ENCODE results near the gene CACNA1G.

Gene CACNA1G

DNA sequence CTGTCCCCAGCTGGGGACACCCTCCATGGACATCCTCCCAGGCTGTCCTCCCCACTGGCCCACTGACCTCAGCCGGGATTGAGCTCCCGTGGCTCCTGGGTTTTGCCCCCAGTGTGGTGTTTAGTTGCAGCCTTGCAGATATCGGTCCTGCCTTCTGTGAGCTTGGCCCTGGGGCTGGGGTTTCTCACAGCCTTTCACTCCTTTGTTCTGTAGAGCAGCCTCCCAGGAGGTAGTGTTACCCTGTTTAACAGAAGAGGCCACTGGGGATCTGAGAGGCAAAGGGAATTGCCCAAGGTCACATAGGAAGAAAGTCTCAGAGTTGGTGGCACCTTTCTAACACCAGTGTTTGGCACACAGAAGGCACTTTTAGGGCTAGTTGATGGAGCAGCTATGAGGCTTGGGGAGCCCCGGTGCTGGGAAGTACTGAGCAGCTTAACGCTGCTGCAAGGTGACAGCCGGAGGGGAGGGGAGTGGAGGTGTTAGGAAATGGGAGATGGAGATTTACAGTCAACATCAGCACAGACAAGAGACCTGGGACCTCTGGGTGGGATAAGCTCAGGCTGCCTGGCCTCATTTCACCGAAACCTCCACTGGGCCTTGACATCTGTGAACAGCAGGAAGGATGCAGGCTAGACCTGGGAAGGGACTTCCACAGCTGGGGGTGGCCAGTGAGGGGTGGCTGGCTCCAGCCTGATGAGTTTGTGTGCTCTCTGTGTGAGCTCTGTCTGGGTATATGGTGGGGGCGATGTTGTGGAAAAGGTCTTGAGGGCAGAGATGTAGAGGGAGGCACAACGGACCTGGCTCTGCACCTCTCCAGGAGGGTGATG lies 26.1 kb downstream of the CACNA1G start:
- TF ChIP-seq GATA3 (IDR thresholded peaks at IDR 0.05; ENCODE audit: low read depth, low read length) (no peak), GATA2 (IDR thresholded peaks at IDR 0.05; ENCODE audit: low read depth, low read length) (no peak)

DNA sequence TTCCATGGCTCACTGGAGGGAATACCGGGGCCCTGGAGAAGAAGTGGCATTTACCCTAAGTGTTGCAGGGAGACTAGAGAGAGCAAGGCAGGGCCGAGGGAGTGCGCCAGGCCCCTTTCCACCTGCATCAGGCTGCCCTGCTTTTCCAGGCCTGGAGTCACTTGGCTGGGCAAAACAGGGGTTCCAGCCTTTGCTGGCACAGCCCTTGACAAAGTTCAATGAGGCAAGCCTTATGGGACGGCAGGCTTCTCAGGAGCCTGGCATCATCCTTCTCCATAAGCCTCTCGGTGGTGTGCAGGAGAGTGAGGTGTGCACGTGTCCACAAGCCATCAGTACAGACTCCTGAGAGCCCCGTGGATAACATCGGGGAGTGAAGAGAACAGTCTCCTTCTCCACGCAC lies 27.1 kb downstream of the CACNA1G start:
- TF ChIP-seq GATA3 (IDR thresholded peaks at IDR 0.05; ENCODE audit: low read depth, low read length) (no peak), GATA2 (IDR thresholded peaks at IDR 0.05; ENCODE audit: low read depth, low read length) (no peak)

DNA sequence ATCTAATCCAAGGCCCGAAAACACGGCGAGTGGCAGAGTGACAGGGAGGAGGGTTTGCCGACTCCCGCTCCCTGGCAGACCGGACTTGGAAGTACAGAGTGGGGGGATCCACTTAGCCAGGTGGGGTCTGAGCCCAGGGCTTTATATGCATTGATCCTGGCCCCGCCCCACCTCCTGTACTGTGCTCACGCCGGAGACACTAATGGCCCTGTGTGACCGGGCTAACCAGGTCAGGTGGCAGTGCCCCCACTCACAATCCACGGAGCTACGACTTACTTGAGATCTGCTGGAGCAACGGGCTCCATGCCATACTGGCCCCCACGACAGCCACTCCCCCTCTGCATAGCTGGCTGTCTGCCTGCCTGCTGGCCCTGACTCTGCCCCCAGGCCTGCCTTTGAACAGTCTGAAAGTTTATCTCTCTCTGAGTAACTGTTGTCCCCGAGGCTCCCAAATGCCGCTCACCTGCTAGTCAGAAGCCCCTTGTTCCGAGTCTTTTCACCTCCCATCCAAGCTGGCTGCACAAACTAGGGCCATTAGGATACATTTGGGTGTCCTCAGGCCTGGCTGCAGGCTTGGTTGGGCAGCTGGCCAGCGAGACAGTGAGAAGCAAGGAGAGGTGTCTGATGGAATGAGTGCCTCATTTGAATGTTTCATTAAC lies 28.0 kb downstream of the CACNA1G start:
- TF ChIP-seq GATA2 (IDR thresholded peaks at IDR 0.05; ENCODE audit: low read depth, low read length) (no peak), GATA3 (IDR thresholded peaks at IDR 0.05; ENCODE audit: low read depth, low read length) (no peak)

DNA sequence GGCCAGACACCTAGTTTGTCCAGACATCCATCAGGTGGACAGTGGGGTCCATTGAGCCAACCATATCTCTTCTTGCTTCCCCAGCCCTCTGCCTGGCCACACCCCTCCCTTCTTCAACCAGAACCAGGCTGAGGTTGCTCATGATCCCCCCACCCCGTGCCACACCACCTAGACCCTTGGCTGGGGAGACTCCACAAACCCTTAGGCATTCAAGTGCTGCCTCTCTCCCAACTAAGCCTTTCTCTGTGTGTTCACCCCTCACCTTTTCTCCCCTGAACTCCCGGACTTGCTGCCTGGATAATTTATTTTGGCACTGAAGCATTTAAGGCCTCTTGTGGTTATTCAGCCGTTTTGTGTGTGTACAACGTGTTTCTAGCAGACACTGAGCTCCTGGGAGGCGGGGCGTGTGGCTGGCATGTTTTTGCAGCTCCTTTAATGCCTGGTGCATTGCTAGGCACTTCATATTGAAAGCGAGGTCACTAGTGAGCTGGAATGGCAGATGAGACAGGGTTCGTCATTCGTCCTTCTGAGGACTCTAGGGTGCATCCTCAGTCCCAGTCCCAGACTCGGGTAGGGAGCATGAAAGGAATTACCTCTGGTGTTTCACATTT lies 28.7 kb downstream of the CACNA1G start:
- TF ChIP-seq GATA2 (IDR thresholded peaks at IDR 0.05; ENCODE audit: low read depth, low read length) (no peak), GATA3 (IDR thresholded peaks at IDR 0.05; ENCODE audit: low read depth, low read length) (no peak)

DNA sequence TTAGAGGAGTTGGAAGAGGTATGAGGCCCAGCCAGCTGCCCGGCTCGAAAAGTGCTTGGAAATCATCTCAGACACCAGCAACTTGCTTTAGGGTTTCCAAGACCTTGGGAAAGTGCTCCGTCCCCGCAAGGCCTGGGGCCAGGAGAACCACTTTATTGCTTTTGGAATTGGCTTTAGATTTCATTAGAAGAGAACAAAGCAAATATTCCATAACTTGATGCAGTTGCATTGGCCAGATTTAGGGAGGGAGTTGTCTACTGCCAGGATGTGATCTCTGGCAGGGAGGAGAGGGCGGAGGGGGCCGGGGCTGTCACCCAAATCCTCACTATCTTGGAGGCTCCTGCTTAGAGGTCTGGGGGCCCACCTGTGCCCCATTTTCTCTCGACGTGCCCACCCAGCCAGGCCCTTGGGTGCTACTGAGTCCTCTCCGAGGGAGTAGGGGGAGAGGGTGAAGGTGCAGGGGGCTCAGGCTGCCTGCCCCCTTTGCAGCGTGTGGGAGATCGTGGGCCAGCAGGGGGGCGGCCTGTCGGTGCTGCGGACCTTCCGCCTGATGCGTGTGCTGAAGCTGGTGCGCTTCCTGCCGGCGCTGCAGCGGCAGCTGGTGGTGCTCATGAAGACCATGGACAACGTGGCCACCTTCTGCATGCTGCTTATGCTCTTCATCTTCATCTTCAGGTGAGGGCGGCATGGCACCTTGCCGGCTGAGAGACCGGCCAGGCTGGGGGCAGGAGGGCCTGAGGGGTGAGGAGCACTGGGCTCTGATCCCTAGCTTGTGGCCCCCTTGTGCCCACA lies 30.6 kb downstream of the CACNA1G start:
- TF ChIP-seq GATA3 (IDR thresholded peaks at IDR 0.05; ENCODE audit: low read depth, low read length) (no peak), GATA2 (IDR thresholded peaks at IDR 0.05; ENCODE audit: low read depth, low read length) (no peak)

DNA sequence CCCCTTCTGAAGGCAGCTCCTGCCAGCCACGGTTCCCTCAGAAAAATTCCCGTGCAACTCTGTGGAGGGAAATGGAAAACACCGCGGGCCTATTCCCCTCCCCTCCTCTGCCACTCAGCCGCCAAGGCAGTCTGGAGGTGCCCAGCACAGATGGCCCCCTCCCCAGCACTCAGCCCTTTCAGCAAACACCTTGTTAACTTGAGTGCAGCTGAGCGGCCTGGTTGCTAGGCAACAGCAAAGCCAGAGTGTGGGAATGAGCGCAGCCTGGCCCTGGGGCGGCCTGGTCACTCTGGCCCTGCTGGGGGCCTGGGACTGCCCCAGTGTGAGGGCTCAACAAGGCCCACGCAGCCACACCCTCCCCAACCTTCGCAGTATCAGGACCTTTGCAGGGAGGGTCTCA lies 32.8 kb downstream of the CACNA1G start:
- TF ChIP-seq GATA3 (IDR thresholded peaks at IDR 0.05; ENCODE audit: low read depth, low read length), result no peak
- TF ChIP-seq GATA2 (IDR thresholded peaks at IDR 0.05; ENCODE audit: low read depth, low read length), result no peak; the same call in 1 of the 2 replicates

DNA sequence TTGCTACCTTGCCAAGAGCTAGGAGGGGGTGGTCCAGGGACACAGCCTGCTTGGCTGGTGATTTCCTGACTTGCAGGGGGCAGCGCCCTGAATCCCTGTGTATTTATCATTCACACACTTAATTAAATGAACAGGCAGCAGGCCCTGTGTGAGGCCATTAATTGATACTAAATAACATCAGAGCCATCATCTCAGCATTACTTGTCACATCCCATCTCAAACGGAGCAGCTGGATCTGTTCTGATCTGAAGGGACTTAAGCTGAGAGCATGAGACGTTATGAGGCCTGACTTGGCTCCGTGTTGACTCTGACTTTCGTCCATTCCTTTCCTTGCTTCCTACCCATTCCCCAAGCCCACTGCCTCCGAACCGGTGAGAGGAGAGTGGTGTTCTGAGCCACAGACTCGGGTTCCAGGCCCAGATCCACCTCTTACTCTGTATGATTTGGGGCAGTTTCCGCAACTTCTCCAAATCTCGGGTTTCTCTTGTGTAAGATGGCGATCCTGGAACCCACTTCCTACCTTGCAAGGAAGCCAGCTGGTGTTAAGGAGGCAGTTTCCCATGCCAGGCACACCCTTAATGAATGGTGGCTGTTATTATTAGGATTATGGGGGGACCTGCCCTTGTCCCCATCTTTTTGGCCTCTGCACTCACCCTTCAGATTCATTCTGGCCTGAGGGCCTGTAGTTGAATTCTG lies 33.8 kb downstream of the CACNA1G start:
- no peak for TF ChIP-seq GATA3 (IDR thresholded peaks at IDR 0.05; ENCODE audit: low read depth, low read length)
- TF ChIP-seq GATA2 (IDR thresholded peaks at IDR 0.05; ENCODE audit: low read depth, low read length), result no peak

DNA sequence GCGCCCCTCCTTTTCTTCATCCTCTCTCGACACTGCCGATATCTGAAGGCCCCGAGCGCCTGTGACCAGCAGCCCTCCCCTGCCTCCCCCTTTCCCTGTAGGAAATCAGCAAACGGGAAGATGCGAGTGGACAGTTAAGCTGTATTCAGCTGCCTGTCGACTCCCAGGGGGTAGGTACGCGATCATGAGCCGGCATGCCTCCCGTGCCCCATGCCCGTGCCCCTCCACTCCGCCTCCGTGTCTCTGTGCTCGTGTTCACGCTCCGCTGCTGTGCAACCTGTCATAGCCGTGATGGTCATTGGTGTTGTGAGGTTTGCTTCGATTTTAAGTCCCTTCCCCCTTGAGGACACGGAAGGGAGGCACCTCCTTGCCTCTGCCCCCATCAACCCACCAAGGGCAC lies 34.4 kb downstream of the CACNA1G start:
- TF ChIP-seq GATA3 (IDR thresholded peaks at IDR 0.05; ENCODE audit: low read depth, low read length) (no peak), GATA2 (IDR thresholded peaks at IDR 0.05; ENCODE audit: low read depth, low read length) (no peak)

DNA sequence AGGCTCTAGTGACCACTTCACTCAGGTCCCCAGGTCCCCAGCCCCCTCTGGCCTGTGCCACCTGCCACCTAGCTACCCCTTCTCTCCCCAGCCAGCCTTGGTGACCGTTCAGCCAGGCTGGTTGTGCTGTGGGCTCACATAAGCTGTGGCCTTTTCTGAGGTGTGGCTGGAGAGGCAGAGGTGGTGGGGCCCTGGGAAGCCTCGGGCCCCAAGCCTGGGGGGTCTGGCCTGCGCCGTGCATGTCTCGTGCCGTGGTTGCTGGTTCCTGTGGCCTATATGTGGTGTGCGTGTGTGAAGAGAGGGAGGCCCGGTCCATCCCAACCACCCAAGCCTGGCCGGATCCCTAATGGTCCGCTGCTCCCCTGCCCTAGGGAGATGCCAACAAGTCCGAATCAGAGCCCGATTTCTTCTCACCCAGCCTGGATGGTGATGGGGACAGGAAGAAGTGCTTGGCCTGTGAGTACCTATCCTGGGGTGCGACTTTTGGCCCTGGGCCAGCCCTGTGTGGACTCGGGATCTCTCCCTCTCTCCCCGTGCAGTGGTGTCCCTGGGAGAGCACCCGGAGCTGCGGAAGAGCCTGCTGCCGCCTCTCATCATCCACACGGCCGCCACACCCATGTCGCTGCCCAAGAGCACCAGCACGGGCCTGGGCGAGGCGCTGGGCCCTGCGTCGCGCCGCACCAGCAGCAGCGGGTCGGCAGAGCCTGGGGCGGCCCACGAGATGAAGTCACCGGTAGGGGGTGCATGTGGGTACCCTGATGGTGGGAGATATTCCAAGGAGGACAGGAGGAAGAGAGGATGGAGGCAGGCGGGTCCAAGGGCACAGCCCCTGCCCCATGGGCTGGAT lies 35.9 kb downstream of the CACNA1G start:
- no peak for TF ChIP-seq GATA3 (IDR thresholded peaks at IDR 0.05; ENCODE audit: low read depth, low read length)
- no peak for TF ChIP-seq GATA2 (IDR thresholded peaks at IDR 0.05; ENCODE audit: low read depth, low read length)

DNA sequence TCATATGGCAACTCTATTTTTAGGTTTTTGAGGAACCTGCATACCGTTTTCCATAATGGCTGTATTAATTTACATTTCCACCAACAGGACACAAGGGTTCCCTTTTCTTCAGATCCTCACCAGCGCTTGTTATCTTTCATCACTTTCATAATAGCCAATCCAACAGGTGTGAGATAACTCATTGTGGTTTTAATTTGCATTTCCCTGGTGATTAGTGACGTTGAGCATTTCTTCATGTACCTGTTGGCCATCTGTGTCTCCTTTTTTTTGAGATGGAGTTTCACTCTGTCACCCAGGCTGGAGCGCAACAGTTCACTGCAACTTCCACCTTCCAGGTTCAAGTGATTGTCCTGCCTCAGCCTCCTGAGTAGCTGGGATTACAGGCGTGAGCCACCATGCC lies 38.0 kb downstream of the CACNA1G start:
- TF ChIP-seq GATA2 (IDR thresholded peaks at IDR 0.05; ENCODE audit: low read depth, low read length) (no peak), GATA3 (IDR thresholded peaks at IDR 0.05; ENCODE audit: low read depth, low read length) (no peak)

DNA sequence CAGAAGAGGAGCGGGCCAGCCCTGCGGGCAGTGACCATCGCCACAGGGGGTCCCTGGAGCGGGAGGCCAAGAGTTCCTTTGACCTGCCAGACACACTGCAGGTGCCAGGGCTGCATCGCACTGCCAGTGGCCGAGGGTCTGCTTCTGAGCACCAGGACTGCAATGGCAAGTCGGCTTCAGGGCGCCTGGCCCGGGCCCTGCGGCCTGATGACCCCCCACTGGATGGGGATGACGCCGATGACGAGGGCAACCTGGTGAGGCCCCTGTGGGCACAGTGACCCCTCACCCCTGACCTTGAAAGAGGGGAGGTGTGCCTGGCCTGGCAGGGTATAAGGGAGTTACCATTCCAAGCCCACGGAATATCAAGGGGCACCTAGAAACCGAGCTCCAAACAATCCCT lies 39.1 kb downstream of the CACNA1G start:
- no peak for TF ChIP-seq GATA3 (IDR thresholded peaks at IDR 0.05; ENCODE audit: low read depth, low read length)
- TF ChIP-seq GATA2 (IDR thresholded peaks at IDR 0.05; ENCODE audit: low read depth, low read length), result no peak

DNA sequence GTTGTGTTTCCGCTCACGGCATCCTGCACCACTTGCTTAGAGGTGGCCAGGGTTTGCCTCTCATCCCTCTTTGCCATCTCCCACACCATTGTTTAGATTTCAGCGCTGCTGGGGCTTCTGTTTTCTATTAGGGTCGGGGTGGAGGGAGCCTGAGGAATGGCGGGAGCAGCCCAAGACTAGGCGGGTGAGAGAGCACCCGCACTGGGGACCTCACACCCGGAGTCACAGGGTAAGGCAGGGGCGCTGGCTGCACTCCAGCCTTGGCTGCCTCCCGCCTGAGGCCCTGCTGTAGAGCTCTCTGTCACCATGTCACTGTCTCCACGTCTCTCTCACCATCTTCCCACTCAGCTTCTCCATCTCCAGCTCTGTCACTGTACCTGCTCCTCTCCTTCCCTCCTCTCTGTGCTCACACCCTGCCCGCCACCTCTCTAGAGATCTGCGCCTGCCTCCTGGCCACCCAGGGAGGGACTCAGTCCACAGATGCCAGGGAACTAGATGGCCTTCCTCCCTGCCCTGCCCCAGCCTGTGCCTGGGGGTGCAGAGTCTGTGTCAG lies 41.4 kb downstream of the CACNA1G start:
- no peak; the same call in 1 of the 2 replicates for TF ChIP-seq GATA2 (IDR thresholded peaks at IDR 0.05; ENCODE audit: low read depth, low read length)
- TF ChIP-seq GATA3 (IDR thresholded peaks at IDR 0.05; ENCODE audit: low read depth, low read length), result no peak

All from SH-SY5Y (cell line).